ENCODE results near the gene MTHFD2L.

- no peak for TF ChIP-seq POLR2A (IDR thresholded peaks at IDR 0.05)
- TF ChIP-seq, protein P1, sequence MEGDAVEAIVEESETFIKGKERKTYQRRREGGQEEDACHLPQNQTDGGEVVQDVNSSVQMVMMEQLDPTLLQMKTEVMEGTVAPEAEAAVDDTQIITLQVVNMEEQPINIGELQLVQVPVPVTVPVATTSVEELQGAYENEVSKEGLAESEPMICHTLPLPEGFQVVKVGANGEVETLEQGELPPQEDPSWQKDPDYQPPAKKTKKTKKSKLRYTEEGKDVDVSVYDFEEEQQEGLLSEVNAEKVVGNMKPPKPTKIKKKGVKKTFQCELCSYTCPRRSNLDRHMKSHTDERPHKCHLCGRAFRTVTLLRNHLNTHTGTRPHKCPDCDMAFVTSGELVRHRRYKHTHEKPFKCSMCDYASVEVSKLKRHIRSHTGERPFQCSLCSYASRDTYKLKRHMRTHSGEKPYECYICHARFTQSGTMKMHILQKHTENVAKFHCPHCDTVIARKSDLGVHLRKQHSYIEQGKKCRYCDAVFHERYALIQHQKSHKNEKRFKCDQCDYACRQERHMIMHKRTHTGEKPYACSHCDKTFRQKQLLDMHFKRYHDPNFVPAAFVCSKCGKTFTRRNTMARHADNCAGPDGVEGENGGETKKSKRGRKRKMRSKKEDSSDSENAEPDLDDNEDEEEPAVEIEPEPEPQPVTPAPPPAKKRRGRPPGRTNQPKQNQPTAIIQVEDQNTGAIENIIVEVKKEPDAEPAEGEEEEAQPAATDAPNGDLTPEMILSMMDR (IDR thresholded peaks at IDR 0.05) = no peak
These were observed 157.5 kb downstream of the MTHFD2L start for GRCh38 chr4:74315376-74315775.
